ENCODE data around the gene DDR1.

The DDR1 gene

GRCh38 chr6:30935018-30935417 lies 50.7 kb downstream of the DDR1 start:
- no peak for TF ChIP-seq SUZ12 (IDR thresholded peaks at IDR 0.05; ENCODE audit: extremely low read depth, insufficient read depth, insufficient read length)
- no peak for TF ChIP-seq YY1 (IDR thresholded peaks at IDR 0.05; ENCODE audit: insufficient read depth, insufficient read length)
- no peak for TF ChIP-seq ZNF274 (IDR thresholded peaks at IDR 0.05; ENCODE audit: low read depth, low read length)
- Histone ChIP-seq H3K9ac (ENCODE audit: insufficient read length, low read depth) (no peak overlapping the region), H3K9me3 (ENCODE audit: insufficient read depth, low read length) (no peaks in the 10 kb centered on the region), H3K4me1 (ENCODE audit: insufficient read depth, insufficient read length) (no peaks in the 10 kb centered on the region), H3K4me3 (ENCODE audit: insufficient read length, low read depth) (no peak overlapping the region), H3K27me3 (ENCODE audit: insufficient read depth, insufficient read length) (no peaks in the 10 kb centered on the region), H3K36me3 (ENCODE audit: insufficient read depth, insufficient read length, low read length) (no peaks in the 10 kb centered on the region)
- DNase-seq (ENCODE audit: low read depth, low spot score) = no peak

GRCh38 chr6:30937265-30937664 lies 52.9 kb downstream of the DDR1 start:
- H3K4me3 ChIP-seq (ENCODE audit: insufficient read length, low read depth) = no peak overlapping the region
- no peak overlapping the region for H3K9ac ChIP-seq (ENCODE audit: insufficient read length, low read depth)
- H3K4me1 ChIP-seq (ENCODE audit: insufficient read depth, insufficient read length) = peaks cover 8% of the 10 kb centered on the region
- no peak for DNase-seq (ENCODE audit: low read depth, low spot score)
- no peaks in the 10 kb centered on the region for H3K27me3 ChIP-seq (ENCODE audit: insufficient read depth, insufficient read length)
- TF ChIP-seq SUZ12 (IDR thresholded peaks at IDR 0.05; ENCODE audit: extremely low read depth, insufficient read depth, insufficient read length) = no peak
- no peak for TF ChIP-seq ZNF274 (IDR thresholded peaks at IDR 0.05; ENCODE audit: low read depth, low read length)
- no peak for TF ChIP-seq YY1 (IDR thresholded peaks at IDR 0.05; ENCODE audit: insufficient read depth, insufficient read length)
- no peaks in the 10 kb centered on the region for H3K9me3 ChIP-seq (ENCODE audit: insufficient read depth, low read length)
- no peaks in the 10 kb centered on the region for H3K36me3 ChIP-seq (ENCODE audit: insufficient read depth, insufficient read length, low read length)

DNA sequence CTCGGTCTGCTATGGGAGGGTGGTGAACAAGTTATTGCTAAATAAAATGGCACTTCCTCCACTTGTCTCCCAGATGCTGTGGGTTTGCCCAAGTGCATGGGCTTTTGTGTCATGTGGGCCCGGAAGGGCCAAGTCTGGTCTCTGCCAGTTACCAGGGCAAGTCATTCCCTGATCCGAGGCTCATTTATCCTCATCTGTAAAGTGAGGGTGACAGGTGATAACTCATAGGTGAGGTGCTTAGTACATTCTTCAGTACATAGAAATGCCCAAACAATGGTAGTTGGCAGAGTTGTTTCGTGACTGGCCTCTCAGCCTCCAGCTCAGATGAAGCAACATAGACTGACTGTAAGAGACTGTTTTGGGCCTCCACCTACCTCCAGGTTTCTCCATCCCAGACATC lies 54.4 kb downstream of the DDR1 start:
- DNase-seq (ENCODE audit: low read depth, low spot score) = no peak
- peaks cover 8% of the 10 kb centered on the region for H3K4me1 ChIP-seq (ENCODE audit: insufficient read depth, insufficient read length)
- H3K27me3 ChIP-seq (ENCODE audit: insufficient read depth, insufficient read length) = no peaks in the 10 kb centered on the region
- H3K9me3 ChIP-seq (ENCODE audit: insufficient read depth, low read length) = no peaks in the 10 kb centered on the region
- H3K9ac ChIP-seq (ENCODE audit: insufficient read length, low read depth) = no peak overlapping the region
- H3K4me3 ChIP-seq (ENCODE audit: insufficient read length, low read depth) = no peak overlapping the region
- H3K36me3 ChIP-seq (ENCODE audit: insufficient read depth, insufficient read length, low read length) = no peaks in the 10 kb centered on the region
- TF ChIP-seq SUZ12 (IDR thresholded peaks at IDR 0.05; ENCODE audit: extremely low read depth, insufficient read depth, insufficient read length) (no peak), YY1 (IDR thresholded peaks at IDR 0.05; ENCODE audit: insufficient read depth, insufficient read length) (no peak), ZNF274 (IDR thresholded peaks at IDR 0.05; ENCODE audit: low read depth, low read length) (no peak)

DNA sequence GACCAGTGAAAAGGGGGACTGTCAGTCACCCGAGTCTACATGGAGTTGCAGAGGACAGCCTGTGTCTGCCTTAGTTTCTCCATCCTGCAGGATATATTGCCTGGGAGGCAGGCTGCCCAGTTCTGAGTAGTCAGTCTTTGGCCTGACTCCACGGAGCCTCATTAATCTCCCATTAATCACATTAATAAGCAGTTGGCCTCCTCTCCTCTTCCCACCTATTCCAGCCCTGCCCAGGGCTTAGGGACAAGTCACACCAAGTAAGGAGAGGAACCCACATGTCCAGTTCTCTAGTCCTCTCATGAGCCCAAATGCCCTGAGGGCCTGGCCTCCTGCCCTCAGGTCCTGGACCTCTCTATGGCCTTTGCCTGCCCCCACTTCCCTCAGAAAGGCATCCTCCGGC lies 55.2 kb downstream of the DDR1 start:
- Histone ChIP-seq H3K4me3 (ENCODE audit: insufficient read length, low read depth) (no peak overlapping the region), H3K36me3 (ENCODE audit: insufficient read depth, insufficient read length, low read length) (no peaks in the 10 kb centered on the region), H3K9ac (ENCODE audit: insufficient read length, low read depth) (no peak overlapping the region), H3K9me3 (ENCODE audit: insufficient read depth, low read length) (no peaks in the 10 kb centered on the region), H3K27me3 (ENCODE audit: insufficient read depth, insufficient read length) (no peaks in the 10 kb centered on the region), H3K4me1 (ENCODE audit: insufficient read depth, insufficient read length) (peaks cover 8% of the 10 kb centered on the region)
- TF ChIP-seq YY1 (IDR thresholded peaks at IDR 0.05; ENCODE audit: insufficient read depth, insufficient read length) (no peak), ZNF274 (IDR thresholded peaks at IDR 0.05; ENCODE audit: low read depth, low read length) (no peak), SUZ12 (IDR thresholded peaks at IDR 0.05; ENCODE audit: extremely low read depth, insufficient read depth, insufficient read length) (no peak)
- DNase-seq (ENCODE audit: low read depth, low spot score) = no peak

DNA sequence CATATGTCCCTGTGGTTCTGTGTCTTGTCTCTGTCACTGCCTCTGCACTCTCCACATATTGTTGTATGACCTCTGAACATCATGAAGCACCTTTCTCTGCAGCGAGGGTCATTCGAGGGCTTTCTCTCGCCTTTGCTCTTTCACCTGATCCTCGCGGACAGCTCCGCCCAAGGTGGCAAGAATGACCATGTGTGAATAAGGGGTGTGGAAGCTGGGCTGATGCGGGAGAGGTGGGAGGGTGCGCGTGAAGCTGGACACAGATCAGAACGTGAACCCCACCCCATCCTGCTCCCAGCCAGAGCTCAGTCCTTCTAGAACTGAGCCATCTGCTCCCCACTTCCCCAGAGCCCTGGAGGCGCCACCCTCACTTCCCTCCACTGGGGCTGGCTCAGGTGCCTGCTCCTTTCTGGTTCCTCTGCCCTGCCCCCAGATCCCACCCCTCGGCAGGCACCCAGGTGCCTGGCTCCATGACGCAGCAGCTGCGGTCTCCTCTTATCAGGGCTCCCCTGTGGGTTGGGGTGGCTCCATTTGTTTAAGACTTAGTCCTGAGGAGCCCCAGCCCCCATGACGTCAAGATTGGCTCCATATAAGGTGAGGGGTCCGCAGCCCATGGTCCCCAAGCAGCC lies 56.2 kb downstream of the DDR1 start, which contains the start of gene MUCL3:
MUCL3 (plus strand) TSS at position 613 of the 626 bp plus-strand sequence. CDS start 27 bp downstream, outside the sequence.
- Histone ChIP-seq H3K9me3 (ENCODE audit: insufficient read depth, low read length) (no peaks in the 10 kb centered on the region), H3K36me3 (ENCODE audit: insufficient read depth, insufficient read length, low read length) (no peaks in the 10 kb centered on the region), H3K9ac (ENCODE audit: insufficient read length, low read depth) (no peak within 1 kb of the TSS), H3K4me1 (ENCODE audit: insufficient read depth, insufficient read length) (peaks cover 8% of the 10 kb centered on the region), H3K4me3 (ENCODE audit: insufficient read length, low read depth) (no peak within 1 kb of the TSS), H3K27me3 (ENCODE audit: insufficient read depth, insufficient read length) (no peaks in the 10 kb centered on the region)
- no peak for DNase-seq (ENCODE audit: low read depth, low spot score)
- TF ChIP-seq SUZ12 (IDR thresholded peaks at IDR 0.05; ENCODE audit: extremely low read depth, insufficient read depth, insufficient read length) (no peak), YY1 (IDR thresholded peaks at IDR 0.05; ENCODE audit: insufficient read depth, insufficient read length) (no peak), ZNF274 (IDR thresholded peaks at IDR 0.05; ENCODE audit: low read depth, low read length) (no peak)

GRCh38 chr6:30942338-30943060 lies 58.2 kb downstream of the DDR1 start:
- no peaks in the 10 kb centered on the region for H3K9me3 ChIP-seq (ENCODE audit: insufficient read depth, low read length)
- peak; percentile 11 for TF ChIP-seq YY1 (IDR thresholded peaks at IDR 0.05; ENCODE audit: insufficient read depth, insufficient read length)
- no peak for TF ChIP-seq ZNF274 (IDR thresholded peaks at IDR 0.05; ENCODE audit: low read depth, low read length)
- TF ChIP-seq SUZ12 (IDR thresholded peaks at IDR 0.05; ENCODE audit: extremely low read depth, insufficient read depth, insufficient read length) = no peak
- H3K4me3 ChIP-seq (ENCODE audit: insufficient read length, low read depth) = no peak overlapping the region
- peaks cover 8% of the 10 kb centered on the region for H3K4me1 ChIP-seq (ENCODE audit: insufficient read depth, insufficient read length)
- no peaks in the 10 kb centered on the region for H3K36me3 ChIP-seq (ENCODE audit: insufficient read depth, insufficient read length, low read length)
- DNase-seq (ENCODE audit: low read depth, low spot score) = peak; percentile 91
- no peaks in the 10 kb centered on the region for H3K27me3 ChIP-seq (ENCODE audit: insufficient read depth, insufficient read length)
- H3K9ac ChIP-seq (ENCODE audit: insufficient read length, low read depth) = no peak overlapping the region

- peaks cover 2% of the 10 kb centered on the region for H3K27me3 ChIP-seq (ENCODE audit: insufficient read depth, insufficient read length)
- no peak overlapping the region for H3K4me3 ChIP-seq (ENCODE audit: insufficient read length, low read depth)
- no peaks in the 10 kb centered on the region for H3K36me3 ChIP-seq (ENCODE audit: insufficient read depth, insufficient read length, low read length)
- peaks cover 8% of the 10 kb centered on the region for H3K4me1 ChIP-seq (ENCODE audit: insufficient read depth, insufficient read length)
- H3K9me3 ChIP-seq (ENCODE audit: insufficient read depth, low read length) = 0 out of 2 replicates have a peak, but pooled peaks cover under 1% of the 10 kb centered on the region
- no peak overlapping the region for H3K9ac ChIP-seq (ENCODE audit: insufficient read length, low read depth)
- DNase-seq (ENCODE audit: low read depth, low spot score) = no peak
- TF ChIP-seq ZNF274 (IDR thresholded peaks at IDR 0.05; ENCODE audit: low read depth, low read length) = no peak
- TF ChIP-seq SUZ12 (IDR thresholded peaks at IDR 0.05; ENCODE audit: extremely low read depth, insufficient read depth, insufficient read length) = no peak
- TF ChIP-seq YY1 (IDR thresholded peaks at IDR 0.05; ENCODE audit: insufficient read depth, insufficient read length) = no peak
These were observed 59.7 kb downstream of the DDR1 start for GRCh38 chr6:30944051-30944450.

Measured in NT2/D1 (cell line).